ENCODE data around the gene PCSK4.
"Not testable (repeated sequence)": the region's sequence is repeated elsewhere in the genome, so short reads cannot be mapped to it uniquely, and the experiment has no call there.

PCSK4 gene

DNA sequence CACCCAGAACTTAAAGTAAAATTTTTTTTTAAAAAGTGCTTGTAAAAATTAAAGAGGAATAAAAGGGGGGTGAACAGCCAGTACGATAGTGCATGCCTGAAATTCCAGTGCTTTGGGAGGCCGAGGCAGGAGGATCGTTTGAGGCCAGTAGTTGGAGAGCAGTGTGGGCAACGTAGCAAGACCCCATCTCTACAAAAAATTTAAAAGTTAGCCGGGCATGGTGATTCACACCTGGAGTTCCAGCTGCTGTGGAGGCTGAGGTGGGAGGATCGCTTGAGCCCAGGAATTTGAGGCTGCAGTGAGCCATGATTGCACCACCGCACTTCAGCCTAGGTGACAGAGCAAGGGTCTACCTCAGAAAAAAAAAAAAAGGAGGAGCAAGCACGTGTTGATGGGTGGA is 14.9 kb upstream of the PCSK4 start:
- DNase-seq (ENCODE audit: low spot score), result no peak

DNA sequence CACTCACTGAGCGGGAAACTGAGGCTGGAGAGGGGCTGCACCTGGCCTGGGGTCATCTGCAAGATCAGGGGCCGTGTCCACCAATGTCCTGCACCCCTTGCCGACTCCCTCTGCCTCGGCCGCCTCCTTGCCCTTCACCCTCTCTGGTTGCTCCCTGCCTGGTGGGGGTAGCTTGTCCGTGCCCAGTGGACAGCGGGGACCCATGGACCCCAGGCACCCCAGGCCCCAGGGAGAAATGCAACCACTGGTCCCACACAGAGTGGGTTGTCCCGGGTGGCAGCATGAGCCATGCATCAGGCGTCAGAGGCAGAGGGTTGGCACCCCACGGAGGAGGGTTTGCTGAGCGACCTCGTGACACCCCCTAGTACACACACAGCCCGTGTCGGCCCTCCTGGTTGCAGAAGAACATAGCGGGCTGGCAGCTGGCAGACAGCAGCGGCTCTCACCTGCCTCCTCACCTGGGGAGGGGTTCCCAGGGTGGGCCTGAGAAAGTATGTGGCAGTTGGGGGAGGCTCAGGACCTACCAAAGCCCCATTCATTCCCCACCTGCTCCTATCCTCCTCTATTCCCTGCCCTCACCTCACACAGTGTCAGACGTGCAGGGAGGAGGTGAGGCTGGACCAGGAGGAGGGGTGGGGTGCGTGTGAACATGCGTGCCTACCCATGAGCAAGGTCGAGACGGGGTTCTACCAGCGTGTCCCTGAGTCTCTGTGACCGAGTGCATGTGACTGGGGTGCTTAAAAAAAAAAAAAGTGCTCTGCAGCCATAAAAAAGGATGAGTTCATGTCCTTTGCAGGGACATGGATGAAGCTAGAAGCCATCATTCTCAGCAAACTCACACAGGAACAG is 14.0 kb upstream of the PCSK4 start:
- no peak for DNase-seq (ENCODE audit: low spot score)

DNA sequence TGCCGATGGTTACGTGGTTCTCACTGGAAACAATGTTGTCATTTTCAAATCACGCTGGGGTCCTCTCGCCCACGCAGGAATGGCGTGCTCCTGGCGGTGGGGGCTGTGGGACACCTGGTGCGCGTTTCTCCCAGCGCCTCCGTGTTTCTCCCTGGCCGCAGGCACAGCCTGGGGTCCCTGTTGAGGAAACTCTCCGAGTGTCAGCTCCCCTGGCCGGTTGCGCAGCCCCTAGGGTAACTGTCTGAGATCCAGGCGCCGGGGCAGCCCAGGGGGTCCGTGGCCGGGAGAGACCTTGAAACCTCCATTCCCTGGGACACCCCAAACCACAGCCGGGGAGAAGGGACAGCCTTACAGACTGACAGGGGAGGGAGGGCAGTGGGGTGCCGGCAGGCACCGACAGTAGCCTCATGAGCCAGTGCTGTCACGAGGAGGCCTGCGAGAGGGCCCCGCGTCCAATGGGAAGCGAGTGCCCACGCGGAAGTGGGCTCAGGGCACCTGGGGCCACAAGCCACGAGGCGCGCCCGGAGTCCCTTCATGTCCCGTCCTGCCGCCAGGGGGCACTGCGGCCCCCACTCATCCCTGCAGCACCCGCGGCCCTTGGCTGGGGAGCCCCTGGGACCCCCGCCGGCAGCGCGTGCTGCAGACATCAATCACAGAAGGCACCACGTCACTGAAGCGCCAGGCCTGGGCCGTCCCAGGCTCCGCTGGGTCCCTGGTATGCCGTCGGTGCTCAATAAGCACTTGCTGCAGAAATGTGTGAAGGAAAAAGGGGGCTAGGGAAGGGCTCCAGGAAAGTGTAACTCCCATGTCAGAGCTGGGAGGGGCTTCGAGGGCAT is 13.2 kb upstream of the PCSK4 start:
- DNase-seq (ENCODE audit: low spot score), result peak; percentile 54

DNA sequence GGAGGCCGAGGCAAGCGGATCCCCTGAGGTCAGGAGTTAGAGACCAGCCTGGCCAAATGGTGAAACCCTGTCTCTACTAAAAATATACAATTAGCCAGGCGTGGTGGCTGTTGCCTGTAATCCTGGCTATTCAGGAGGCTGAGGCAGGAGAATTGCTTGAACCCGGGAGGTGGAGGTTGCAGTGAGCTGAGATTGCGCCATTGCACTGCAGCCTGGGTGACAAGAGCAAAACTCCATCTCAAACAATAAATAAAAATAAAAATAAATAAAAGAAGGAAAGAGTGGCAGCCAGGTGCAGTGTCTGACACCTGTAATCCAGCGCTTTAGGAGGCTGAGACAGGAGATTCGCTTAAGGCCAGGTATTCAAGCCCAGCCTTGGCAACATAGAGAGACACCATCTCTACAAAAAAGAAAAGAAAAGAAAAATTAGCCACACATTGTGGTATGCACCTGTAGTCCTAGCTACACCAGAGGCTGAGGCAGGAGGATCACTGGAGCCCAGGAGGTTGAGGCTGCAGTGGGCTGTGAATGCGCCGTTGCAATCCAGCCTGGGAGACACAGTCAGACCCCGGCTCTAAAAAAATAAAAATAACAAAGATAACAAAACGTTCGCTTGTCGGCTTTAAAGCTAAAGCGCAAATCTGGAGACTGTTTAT is 12.4 kb upstream of the PCSK4 start:
- DNase-seq (ENCODE audit: low spot score), result no peak

DNA sequence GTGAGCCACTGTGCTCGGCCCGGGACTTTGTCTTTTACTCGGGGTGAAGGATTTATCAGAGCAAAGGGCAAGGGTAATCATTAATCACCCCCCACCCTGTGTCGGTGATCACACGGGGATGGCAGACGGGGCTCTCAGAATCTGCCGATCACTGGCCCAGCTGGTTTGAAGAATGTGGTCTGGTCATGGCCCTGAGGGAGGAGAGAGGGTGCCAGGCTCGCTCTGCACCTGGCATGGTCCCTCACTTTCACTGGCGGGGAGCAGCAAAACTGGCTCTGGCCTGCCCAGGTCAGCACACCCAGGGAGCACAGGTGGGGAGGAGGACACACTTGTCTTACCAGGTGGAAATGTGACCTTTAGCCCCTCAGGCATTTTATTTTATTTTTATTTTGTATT is 11.0 kb upstream of the PCSK4 start:
- DNase-seq (ENCODE audit: low spot score), result no peak

DNA sequence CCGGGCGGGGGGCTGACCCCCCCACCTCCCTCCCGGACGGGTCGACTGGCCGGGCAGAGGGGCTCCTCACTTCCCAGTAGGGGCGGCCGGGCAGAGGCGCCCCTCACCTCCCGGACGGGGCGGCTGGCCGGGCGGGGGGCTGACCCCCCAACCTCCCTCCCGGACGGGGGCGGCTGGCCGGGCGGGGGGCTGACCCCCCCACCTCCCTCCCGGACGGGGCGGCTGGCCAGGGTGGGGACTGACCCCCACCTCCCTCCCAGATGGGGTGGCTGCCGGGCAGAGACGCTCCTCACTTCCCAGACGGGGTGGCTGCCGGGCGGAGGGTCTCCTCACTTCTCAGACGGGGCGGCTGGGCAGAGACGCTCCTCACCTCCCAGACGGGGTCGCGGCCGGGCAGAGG is 9.1 kb upstream of the PCSK4 start:
- not testable (repeated sequence) for DNase-seq (ENCODE audit: low spot score)

DNA sequence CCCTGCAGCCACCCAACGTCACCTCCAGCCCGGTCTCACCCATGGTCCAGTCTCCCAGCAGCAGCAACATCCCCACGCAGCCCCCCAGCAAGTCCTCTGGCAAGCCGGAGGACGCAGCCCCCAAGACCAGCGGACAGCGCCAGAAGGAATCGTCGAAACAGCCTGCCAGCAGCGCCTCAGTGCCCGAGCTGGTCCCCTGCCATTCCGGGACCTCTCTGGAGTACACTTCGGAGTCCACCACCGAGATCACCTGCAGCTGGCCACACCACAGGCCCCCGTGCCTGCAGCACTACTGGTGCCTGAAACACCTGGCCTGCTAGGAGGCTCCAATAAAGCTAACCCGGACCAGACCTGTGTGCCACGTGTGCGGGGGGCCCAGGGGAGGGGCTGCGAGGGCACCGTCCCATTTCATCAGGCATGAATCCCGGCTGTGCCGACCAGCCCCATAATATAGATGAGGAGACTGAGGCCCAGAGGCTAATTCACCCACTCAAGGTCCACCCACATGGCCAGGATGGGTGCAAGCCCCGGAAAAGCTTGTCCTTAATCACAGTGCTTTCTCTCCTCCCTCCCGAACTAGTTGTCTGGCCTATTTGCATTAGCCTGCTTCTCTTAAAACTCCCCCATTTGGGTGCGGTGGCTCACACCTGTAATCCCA is 7.6 kb upstream of the PCSK4 start:
- DNase-seq (ENCODE audit: low spot score), result no peak

DNA sequence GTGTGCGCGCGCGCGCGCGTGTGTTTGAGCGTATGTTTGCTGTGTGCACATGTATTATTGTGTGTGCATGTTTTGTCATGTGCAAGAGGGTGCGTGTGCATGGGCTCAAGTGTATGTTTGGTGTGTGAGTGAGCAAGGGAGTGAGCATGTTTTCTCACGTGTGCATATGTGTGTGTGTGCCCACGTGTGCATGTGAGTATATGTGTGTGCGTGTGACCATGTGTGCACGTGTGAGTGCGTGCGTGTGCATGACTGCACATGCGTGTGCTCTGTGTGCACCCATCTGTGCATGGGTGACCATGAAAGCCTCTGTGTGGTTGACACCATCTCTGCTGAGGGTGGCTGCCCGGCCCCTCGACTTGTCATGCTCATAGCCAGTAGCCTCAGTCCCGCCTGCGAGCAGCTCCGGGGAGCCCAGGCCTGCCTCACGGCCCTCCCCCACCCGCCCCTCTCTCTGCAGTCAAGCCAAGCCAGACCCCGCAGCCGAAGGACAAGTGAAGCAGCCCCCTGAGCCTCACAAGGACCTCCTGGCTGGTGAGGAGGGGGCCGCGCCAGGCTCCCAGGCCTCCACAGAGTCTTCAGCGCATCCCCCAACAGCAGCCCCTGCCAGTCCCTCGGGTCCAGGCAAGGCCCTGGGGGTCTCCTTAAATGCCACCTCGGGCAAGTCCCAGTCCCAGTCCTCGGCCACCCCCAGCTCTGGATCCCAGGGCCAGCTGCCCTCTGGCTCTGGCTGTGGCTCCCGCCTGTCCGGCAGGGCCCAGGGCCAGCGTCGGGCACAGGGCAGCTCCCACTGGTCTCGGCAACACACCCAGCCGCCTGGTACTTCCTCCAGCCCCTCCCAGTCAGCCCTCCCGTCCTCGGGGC is 6.8 kb upstream of the PCSK4 start:
- no peak for DNase-seq (ENCODE audit: low spot score)

DNA sequence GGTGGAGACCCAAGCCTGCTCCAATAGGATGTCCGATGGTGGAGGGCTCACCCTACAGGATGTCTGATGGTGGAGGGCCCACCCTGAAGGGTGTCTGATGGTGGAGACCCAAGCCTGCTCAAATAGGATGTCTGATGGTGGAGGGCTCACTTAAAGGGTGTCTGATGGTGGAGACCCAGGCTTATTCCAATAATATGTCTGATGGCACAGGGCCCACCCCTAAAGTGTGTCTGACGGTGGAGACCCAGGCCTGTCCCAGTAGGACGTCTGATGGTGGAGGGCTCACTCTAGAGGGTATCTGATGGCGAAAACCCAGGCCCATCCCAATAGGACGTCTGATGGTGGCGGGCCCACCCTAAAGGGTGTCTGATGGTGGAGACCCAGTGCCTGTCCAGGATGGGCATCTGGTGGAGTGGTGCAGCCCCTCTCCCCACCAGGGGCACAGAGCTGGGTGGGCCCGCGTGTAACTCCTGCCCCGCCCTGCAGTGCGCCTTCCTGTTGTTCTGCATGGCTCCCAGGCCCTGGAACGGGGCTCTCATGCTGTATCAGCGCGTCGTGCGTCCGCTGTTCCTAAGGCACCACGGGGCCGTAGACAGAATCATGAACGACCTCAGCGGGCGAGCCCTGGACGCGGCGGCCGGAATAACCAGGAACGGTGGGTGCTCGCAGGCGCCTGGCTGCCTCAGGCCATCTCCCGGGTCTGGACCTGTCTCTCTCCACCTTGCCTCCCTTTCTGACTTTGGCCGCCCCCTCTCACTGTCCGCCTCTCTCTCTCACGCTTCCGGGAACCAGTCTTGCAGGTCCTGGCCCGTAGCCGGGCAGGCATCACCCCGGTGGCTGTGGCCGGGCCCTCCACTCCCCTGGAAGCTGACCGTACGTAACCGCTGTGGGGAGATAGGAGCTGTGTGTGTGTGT is 5.9 kb upstream of the PCSK4 start:
- DNase-seq (ENCODE audit: low spot score), result no peak

DNA sequence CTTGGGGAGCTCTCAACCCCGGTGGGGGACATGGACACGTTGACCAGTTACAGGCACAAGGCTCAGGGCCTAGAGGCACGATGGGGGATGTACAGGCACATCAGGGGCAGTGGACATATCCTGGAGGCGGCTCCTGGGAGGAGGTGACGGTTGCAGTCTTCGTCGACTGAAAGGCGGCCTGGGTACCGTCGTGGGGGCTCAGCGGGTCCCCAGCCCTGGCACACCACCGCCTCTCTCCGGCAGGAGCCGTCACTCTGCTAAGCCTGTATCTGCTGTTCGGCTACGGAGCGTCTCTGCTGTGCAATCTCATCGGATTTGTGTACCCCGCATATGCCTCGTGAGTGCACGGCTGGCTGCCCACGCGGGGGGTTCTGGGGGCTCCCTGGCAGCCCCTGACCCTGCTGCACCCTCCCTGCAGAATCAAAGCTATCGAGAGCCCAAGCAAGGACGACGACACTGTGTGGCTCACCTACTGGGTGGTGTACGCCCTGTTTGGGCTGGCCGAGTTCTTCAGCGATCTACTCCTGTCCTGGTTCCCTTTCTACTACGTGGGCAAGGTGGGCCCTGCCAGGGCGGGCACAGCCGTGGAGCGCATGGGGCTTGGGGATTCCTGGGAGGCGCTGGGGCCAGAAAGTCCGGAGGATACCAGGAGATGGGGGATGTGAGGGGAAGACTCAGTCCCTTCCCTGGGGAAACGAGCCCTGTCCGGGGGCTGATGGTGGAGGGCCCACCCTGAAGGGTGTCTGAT is 5.1 kb upstream of the PCSK4 start:
- DNase-seq (ENCODE audit: low spot score), result no peak

DNA sequence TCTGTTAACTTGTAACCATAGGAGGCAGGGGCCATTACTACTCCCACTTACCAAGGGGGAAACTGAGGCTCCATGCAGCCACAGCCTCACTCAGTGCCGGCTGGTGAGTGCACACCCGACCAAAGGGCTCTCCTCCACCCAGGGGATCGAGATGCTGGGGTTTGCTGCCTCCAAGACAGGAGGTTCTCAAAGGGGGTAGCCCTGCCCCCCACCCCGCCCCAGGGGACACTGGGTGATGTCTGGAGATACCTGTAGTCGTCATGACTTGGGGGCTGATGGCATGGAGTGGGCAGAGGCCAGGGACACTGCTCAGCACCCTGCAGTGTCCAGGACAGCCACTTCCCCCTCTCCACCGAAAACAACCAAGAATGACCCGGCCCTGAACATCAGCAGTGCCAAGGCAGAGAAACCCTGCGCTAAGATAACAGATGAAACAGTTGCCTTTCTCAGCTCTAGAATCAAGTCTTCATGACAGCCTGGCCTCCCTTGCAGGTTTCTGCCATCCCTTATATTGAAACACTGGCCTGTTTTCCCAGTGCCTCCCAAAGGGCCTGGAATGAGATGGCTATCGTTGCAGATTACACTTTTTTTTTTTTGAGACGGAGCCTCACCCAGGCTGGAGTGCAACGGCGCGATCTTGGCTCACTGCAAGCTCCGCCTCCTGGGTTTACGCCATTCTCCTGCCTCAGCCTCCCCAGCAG is 4.1 kb upstream of the PCSK4 start:
- no peak for DNase-seq (ENCODE audit: low spot score)

DNA sequence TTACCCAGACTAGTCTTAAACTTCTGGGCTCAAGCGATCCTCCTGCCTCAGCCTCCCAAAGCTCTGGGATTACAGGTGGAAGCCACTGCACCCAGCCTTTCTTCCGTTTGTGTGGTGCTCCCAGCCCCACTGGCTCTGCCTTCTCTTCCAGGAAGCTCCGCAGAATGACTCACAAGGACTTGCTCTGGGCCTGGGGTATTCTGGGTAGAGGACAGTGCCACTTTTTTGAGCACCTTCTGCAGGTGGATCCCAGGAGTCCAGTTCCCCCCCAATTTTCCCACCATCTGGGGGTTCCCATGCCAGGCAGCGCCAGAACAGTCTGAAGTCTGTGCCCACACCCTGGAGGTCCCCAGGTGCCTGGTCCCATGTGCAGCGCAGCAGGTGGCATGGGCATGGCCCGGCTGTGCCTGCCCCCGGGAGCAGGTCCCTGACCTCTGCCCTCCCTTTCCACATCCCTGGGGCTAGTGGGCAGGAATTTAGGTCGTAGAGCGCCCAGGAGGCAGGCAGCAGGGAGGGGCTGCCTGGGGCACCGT is 2.4 kb upstream of the PCSK4 start:
- DNase-seq (ENCODE audit: low spot score), result no peak

DNA sequence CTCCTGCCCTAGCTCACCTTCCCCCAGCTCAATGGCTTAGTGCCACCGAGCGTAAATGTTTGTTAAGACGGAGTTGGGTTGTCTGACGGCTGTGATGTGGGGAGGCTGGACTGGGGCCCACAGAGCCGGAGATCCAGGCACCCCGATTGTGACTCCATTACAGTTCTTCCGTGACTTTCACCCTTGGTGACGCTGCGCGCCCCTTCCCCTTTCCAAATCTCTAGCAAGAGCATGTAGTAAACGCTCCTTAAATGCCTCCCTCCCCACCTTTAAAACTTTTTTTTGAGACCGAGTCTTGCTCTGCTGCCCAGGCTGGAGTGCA is 1.7 kb upstream of the PCSK4 start:
- DNase-seq (ENCODE audit: low spot score), result no peak

DNA sequence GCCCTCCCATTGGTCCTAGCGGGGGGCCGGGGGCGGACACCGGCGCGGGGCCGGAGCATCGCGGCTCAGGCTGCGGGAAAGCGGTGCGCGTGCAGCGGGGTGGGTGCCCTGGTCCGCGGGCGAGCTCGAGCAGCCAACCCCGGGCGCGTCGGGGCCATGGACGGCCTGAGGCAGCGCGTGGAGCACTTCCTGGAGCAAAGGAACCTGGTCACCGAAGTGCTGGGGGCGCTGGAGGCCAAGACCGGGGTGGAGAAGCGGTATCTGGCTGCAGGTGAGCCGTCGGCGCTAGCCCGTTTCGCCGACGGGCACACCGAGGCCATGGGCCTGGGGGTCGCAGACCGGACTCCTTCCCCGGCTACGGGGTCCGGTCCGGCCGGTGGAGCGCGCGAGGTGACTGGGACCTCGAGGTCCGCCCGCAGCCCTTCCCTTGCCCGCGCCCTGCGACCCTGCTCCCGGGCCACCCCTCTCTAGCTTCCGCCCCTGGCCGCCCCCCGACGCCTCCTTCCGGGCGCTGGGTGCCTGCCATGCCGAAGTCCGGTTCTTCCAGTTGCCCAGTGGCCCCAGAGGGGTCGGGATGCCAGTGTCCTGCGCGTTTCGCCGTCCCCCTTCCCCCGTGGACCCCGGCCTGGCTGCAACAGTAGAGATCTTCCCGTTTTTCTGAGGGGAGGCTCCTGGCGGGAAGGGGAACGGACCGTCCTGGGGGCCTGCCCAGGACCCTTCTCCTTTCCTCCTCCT is 1.1 kb upstream of the PCSK4 start, which contains the start of gene REEP6:
Gene REEP6, plus strand, starts transcription at position 68 of the 735 bp plus-strand sequence. Its CDS starts 89 bp downstream, at position 157.
- no peak for DNase-seq (ENCODE audit: low spot score)

DNA sequence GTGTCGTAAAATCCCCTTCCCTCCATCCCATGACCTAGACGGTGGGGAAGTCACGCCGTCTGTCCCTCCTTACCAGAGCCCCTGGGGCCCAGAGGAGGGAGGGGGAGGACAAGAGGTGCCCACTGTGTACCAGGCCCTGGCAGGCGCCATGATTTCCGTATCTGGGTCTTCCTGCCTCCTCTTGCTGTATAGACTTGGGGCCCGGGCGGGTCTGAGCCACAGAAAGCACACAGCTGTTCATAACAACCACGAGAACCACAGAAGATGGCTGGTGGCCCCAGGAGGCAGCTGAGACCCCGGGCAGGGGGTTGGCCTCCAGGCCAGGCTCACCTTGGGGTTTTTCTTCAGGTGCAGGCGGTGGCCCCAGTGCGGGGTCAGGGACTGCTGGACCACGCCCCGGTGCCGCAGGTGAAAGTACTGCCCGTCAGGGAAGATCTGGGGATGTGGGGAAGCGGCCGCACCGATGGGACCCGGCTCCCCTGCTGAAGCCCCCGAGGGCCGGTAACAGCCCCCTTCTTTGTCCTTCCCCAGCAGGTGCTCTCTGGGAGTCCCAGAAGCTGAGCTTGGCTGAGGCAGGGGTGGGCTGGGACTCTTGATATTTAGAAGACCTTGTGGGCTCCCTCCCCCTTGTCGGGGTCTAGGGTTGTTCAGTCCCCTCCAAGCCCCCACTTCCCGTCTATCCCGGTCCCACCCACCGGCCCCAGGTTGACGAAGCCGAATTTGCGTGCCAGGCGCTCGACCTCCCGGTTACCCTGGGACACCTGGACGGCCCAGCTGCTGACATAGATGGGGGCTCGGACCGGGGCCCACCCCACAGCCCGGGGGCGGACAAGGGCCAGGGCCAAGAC is 463 bp downstream of the PCSK4 start:
- DNase-seq (ENCODE audit: low spot score), result no peak

DNA sequence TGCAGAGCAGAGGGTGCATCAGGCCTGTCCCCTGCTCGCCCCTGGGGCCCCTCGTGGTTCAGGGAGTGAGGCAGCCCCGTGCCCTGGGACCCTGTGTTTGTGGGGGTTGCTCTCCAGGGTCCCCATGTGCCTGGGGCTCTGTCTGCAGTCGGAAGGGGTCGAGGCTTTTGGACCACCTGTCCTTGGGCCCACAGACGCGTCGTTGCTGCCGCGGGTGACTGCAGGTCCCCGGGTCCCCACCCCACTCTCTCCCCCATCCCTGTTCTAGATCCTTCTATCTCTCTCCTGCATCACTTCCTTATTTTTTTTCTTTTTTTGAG is 1.9 kb downstream of the PCSK4 start:
- no peak for DNase-seq (ENCODE audit: low spot score)

All from AG20443 (cell line).